OCI-LY1 (cell line): ENCODE results near the gene RNF224.

ENCODE experiments used
- H2AFZ ChIP-seq: fragments of 200-600 bp; sonication (generic), shearing (Covaris generic); 2 replicates; pipeline ENCODE4 v1.6.0; 2014; ENCODE audit warnings: antibody characterized with exemption, mild to moderate bottlenecking, low read length
- H3F3A ChIP-seq: fragments of 200-600 bp; sonication (generic), shearing (Covaris generic); 2 replicates; pipeline ENCODE4 v1.6.0; 2014; ENCODE audit warnings: mild to moderate bottlenecking, antibody characterized with exemption, low read length, moderate library complexity; ENCODE audit not compliant: insufficient read depth
- H3K27ac ChIP-seq: fragments of 200-600 bp; sonication (generic); 2 replicates; pipeline ENCODE4 v1.5.1; 2014; ENCODE audit warnings: low read length, mixed run types, mild to moderate bottlenecking, low read depth; ENCODE audit not compliant: poor library complexity, severe bottlenecking
- H3K27me3 ChIP-seq: fragments of 200-600 bp; sonication (generic); 2 replicates; pipeline ENCODE4 v1.6.0; 2014; ENCODE audit warnings: antibody characterized with exemption, mild to moderate bottlenecking, low read length, moderate library complexity; ENCODE audit not compliant: insufficient read depth
- H3K36me3 ChIP-seq: fragments of 200-600 bp; sonication (generic); 2 replicates; pipeline ENCODE4 v1.6.1; 2014; ENCODE audit warnings: mild to moderate bottlenecking, antibody characterized with exemption, low read length, moderate library complexity, mixed read lengths; ENCODE audit not compliant: insufficient read depth
- H3K4me1 ChIP-seq: fragments of 200-600 bp; sonication (generic); 2 replicates; pipeline ENCODE4 v1.5.1; 2014; ENCODE audit warnings: mild to moderate bottlenecking, low read length, moderate library complexity; ENCODE audit not compliant: insufficient read depth, severe bottlenecking
- H3K4me2 ChIP-seq: fragments of 200-600 bp; sonication (generic), shearing (Covaris generic); 2 replicates; pipeline ENCODE4 v1.6.1; 2014; ENCODE audit warnings: low read length
- H3K4me3 ChIP-seq: fragments of 200-600 bp; sonication (generic); 2 replicates; pipeline ENCODE4 v1.5.1; 2014; ENCODE audit warnings: low read length, low read depth, mild to moderate bottlenecking, mixed read lengths; ENCODE audit not compliant: poor library complexity, severe bottlenecking
- H3K79me2 ChIP-seq: fragments of 200-600 bp; shearing (Covaris generic); 2 replicates; pipeline ENCODE4 v1.6.1; 2016; ENCODE audit warnings: mixed run types, low read length, mixed read lengths; ENCODE audit not compliant: insufficient read depth
- H3K9ac ChIP-seq: fragments of 200-600 bp; sonication (generic), shearing (Covaris generic); 2 replicates; pipeline ENCODE4 v1.6.1; 2014; ENCODE audit warnings: mild to moderate bottlenecking, low read length, mixed read lengths
- H3K9me2 ChIP-seq: fragments of 200-600 bp; sonication (generic), shearing (Covaris generic); 2 replicates; pipeline ENCODE4 v1.6.1; 2014; ENCODE audit warnings: low read depth, mild to moderate bottlenecking, low read length, mixed read lengths
- H3K9me3 ChIP-seq: fragments of 200-600 bp; shearing (Covaris generic); 2 replicates; pipeline ENCODE4 v1.6.1; 2014; ENCODE audit warnings: low read length, mixed read lengths
- H4K20me1 ChIP-seq: fragments of 200-600 bp; sonication (generic), shearing (Covaris generic); 2 replicates; pipeline ENCODE4 v1.6.0; 2016; ENCODE audit warnings: mild to moderate bottlenecking, low read length; ENCODE audit not compliant: insufficient read depth
- EZH2 ChIP-seq: fragments of 200-600 bp; sonication (generic), shearing (Covaris generic); IDR thresholded peaks from 2 replicates; pipeline ENCODE4 v1.8.0; 2017; ENCODE audit warnings: borderline replicate concordance, mixed run types, mild to moderate bottlenecking, antibody characterized with exemption, low read length, moderate library complexity, mixed read lengths
- TF ChIP-seq, protein P1 (sequence below): fragments of 200-600 bp; sonication (generic), shearing (Covaris generic); IDR thresholded peaks from 2 replicates; pipeline ENCODE4 v1.5.1; 2017; ENCODE audit warnings: mild to moderate bottlenecking, antibody characterized with exemption, low read length, moderate library complexity, mixed read lengths

Gene RNF224

GRCh38 chr9:137227853-137228505 is 677 bp downstream of the RNF224 start:
- Histone ChIP-seq H3K9me3 (no peaks in the 10 kb centered on the region), H2AFZ (no peak overlapping the region), H3K4me3 (no peak overlapping the region), H3F3A (no peaks in the 10 kb centered on the region), H3K36me3 (no peaks in the 10 kb centered on the region), H3K27me3 (peaks cover 10% of the 10 kb centered on the region; the same call in 1 of the 2 replicates), H3K4me2 (no peak overlapping the region), H3K4me1 (peaks cover 9% of the 10 kb centered on the region), H3K27ac (no peak overlapping the region), H3K79me2 (no peaks in the 10 kb centered on the region), H3K9me2 (no peaks in the 10 kb centered on the region), H4K20me1 (no peaks in the 10 kb centered on the region), H3K9ac (no peak overlapping the region)
- TF ChIP-seq EZH2, result no peak
- TF ChIP-seq, protein P1, sequence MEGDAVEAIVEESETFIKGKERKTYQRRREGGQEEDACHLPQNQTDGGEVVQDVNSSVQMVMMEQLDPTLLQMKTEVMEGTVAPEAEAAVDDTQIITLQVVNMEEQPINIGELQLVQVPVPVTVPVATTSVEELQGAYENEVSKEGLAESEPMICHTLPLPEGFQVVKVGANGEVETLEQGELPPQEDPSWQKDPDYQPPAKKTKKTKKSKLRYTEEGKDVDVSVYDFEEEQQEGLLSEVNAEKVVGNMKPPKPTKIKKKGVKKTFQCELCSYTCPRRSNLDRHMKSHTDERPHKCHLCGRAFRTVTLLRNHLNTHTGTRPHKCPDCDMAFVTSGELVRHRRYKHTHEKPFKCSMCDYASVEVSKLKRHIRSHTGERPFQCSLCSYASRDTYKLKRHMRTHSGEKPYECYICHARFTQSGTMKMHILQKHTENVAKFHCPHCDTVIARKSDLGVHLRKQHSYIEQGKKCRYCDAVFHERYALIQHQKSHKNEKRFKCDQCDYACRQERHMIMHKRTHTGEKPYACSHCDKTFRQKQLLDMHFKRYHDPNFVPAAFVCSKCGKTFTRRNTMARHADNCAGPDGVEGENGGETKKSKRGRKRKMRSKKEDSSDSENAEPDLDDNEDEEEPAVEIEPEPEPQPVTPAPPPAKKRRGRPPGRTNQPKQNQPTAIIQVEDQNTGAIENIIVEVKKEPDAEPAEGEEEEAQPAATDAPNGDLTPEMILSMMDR, result no peak

GRCh38 chr9:137228506-137228967 is 1.2 kb downstream of the RNF224 start:
- no peak for TF ChIP-seq EZH2
- TF ChIP-seq, protein P1, result no peak
- H3K27me3 ChIP-seq, result peaks cover 12% of the 10 kb centered on the region; the same call in 1 of the 2 replicates
- no peak overlapping the region for H3K4me3 ChIP-seq
- no peak overlapping the region for H3K4me2 ChIP-seq
- H2AFZ ChIP-seq, result no peak overlapping the region
- H3K9me3 ChIP-seq, result no peaks in the 10 kb centered on the region
- H3K36me3 ChIP-seq, result no peaks in the 10 kb centered on the region
- no peaks in the 10 kb centered on the region for H3F3A ChIP-seq
- no peak overlapping the region for H3K9ac ChIP-seq
- no peaks in the 10 kb centered on the region for H4K20me1 ChIP-seq
- no peaks in the 10 kb centered on the region for H3K79me2 ChIP-seq
- H3K4me1 ChIP-seq, result peaks cover 7% of the 10 kb centered on the region
- no peak overlapping the region for H3K27ac ChIP-seq
- H3K9me2 ChIP-seq, result no peaks in the 10 kb centered on the region

- H4K20me1 ChIP-seq, result no peaks in the 10 kb centered on the region
- no peaks in the 10 kb centered on the region for H3K9me3 ChIP-seq
- no peak overlapping the region for H3K9ac ChIP-seq
- TF ChIP-seq EZH2, result no peak
- TF ChIP-seq, protein P1, result no peak
- peaks cover 2% of the 10 kb centered on the region for H3K4me1 ChIP-seq
- peaks cover 12% of the 10 kb centered on the region; the same call in 1 of the 2 replicates for H3K27me3 ChIP-seq
- no peaks in the 10 kb centered on the region for H3K36me3 ChIP-seq
- H3K27ac ChIP-seq, result no peak overlapping the region
- no peaks in the 10 kb centered on the region for H3K9me2 ChIP-seq
- no peaks in the 10 kb centered on the region for H3F3A ChIP-seq
- no peak overlapping the region for H3K4me2 ChIP-seq
- H3K4me3 ChIP-seq, result no peak overlapping the region
- H2AFZ ChIP-seq, result no peak overlapping the region
- H3K79me2 ChIP-seq, result no peaks in the 10 kb centered on the region
Measured at GRCh38 chr9:137228968-137229896, 1.9 kb downstream of the RNF224 start.
